Suprapubic skin (tissue), 4 donors: ENCODE results near the gene OPHN1. TPM values are rescaled to one million over a fixed set of nuclear protein-coding genes. Genes with fewer than 3 reads are reported as not detected.

ENCODE experiments used
- DNase-seq, 2 donors: peaks; one replicate each; pipeline ENCODE4 v3.0.0-alpha.2; 2019; ENCODE audit warnings: low spot score in 2 of 2
- H3K27ac ChIP-seq: fragments of 200-600 bp; sonication (generic); one replicate; pipeline ENCODE4 v1.5.1; 2019
- H3K27me3 ChIP-seq: fragments of 200-600 bp; sonication (generic); one replicate; pipeline ENCODE4 v1.5.1; 2019
- H3K36me3 ChIP-seq: fragments of 200-600 bp; sonication (generic); one replicate; pipeline ENCODE4 v1.5.1; 2019
- H3K4me1 ChIP-seq: fragments of 200-600 bp; sonication (generic); one replicate; pipeline ENCODE4 v1.5.1; 2019
- H3K4me3 ChIP-seq: fragments of 200-600 bp; sonication (generic); one replicate; pipeline ENCODE4 v1.5.1; 2019; ENCODE audit warnings: mild to moderate bottlenecking
- H3K9me3 ChIP-seq: fragments of 200-600 bp; sonication (generic); one replicate; pipeline ENCODE4 v1.5.1; 2019
- CTCF ChIP-seq, 2 donors: fragments of 200-600 bp in 1 of 2; fragments of 450-650 bp in 1 of 2; sonication (generic) in 1 of 2; IDR thresholded peaks; one replicate each; pipeline ENCODE4 v1.5.1; 2016 to 2019; ENCODE audit warnings: antibody characterized with exemption in 2 of 2, mild to moderate bottlenecking in 1 of 2, moderate library complexity in 1 of 2
- EP300 ChIP-seq: sonication (generic); formaldehyde crosslinking; IDR thresholded peaks from one replicate; pipeline ENCODE4 v1.6.1; 2017; ENCODE audit warnings: antibody characterized with exemption
- POLR2A ChIP-seq, 2 donors: fragments of 450-650 bp; IDR thresholded peaks; one replicate each; pipeline ENCODE4 v1.6.1; 2017; ENCODE audit warnings: antibody characterized with exemption in 2 of 2, mild to moderate bottlenecking in 2 of 2, moderate library complexity in 2 of 2
- POLR2AphosphoS5 ChIP-seq, 3 donors: sonication (generic); formaldehyde crosslinking; IDR thresholded peaks; one replicate each; pipeline ENCODE4 v1.6.1; 2017; ENCODE audit warnings: antibody characterized with exemption in 3 of 3
- WGBS: methylation state at CpG from one replicate; pipeline ENCODE4 v1.1.5; 2018; 5-methylcytosine and 5-hydroxymethylcytosine counted together
- total RNA-seq, 4 donors: library from RNA; depleted of rRNA; stranded (reverse); fragments of >200 nt; gene quantifications; one replicate each; pipeline ENCODE4 v1.1.0, GENCODE V29; 2016

Gene OPHN1
- total RNA-seq = 10 to 100 TPM in 1 of 4 donors, 1 to 10 TPM in 3; 4.5 to 16.0 (median 8.4) TPM

- TF ChIP-seq POLR2A (IDR thresholded peaks at IDR 0.05) (no peak), CTCF (IDR thresholded peaks at IDR 0.05) (no peak), POLR2AphosphoS5 (IDR thresholded peaks at IDR 0.05) (no peak), EP300 (no peak)
- peak within 1 kb of the TSS; percentile 87 for H3K27ac ChIP-seq
- no peaks in the 10 kb centered on the region for H3K27me3 ChIP-seq
- peak; percentile 80 to 84 for DNase-seq
- H3K9me3 ChIP-seq = no peaks in the 10 kb centered on the region
- H3K4me1 ChIP-seq = peaks cover 8% of the 10 kb centered on the region
- WGBS = 46% methylated on average over 38 of the region's 57 CpGs
- peak within 1 kb of the TSS; percentile 65 for H3K4me3 ChIP-seq
- no peaks in the 10 kb centered on the region for H3K36me3 ChIP-seq
Measured at GRCh38 chrX:68433155-68433980, at the start of gene OPHN1. TSS of gene OPHN1 (minus strand) at chrX:68433495. CDS start at chrX:68433020, 475 bp downstream.

DNA sequence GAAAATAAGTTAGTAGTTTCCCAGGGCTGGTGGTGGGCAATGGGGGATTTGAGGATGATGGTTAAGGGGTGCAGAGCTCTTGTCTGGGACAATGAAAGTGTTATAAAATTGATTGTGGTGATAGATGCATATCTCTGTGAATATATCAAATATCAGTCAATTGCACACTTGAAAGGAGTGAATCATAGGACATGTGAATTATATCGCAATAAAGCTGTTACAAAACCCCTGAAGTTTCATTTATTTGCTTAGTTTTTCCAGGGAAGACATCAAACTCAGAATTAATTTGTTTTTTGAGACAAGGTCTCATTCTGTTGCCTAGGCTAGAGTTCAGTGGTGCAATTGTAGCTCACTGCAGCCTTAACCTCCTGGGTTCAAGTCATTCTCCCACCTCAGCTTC, 47.7 kb upstream of the OPHN1 start:
- TF ChIP-seq POLR2AphosphoS5 (IDR thresholded peaks at IDR 0.05) = no peak
- no peak for TF ChIP-seq POLR2A (IDR thresholded peaks at IDR 0.05)
- no peak for TF ChIP-seq EP300
- no peak for TF ChIP-seq CTCF (IDR thresholded peaks at IDR 0.05)
- DNase-seq = no peak
- WGBS = 96% methylated on average over 1 of the region's 1 CpG

GRCh38 chrX:68464796-68465195, 31.5 kb upstream of the OPHN1 start:
- Histone ChIP-seq H3K9me3 (no peaks in the 10 kb centered on the region), H3K27me3 (no peaks in the 10 kb centered on the region), H3K27ac (no peak overlapping the region), H3K4me3 (no peak overlapping the region), H3K36me3 (no peaks in the 10 kb centered on the region), H3K4me1 (no peaks in the 10 kb centered on the region)
- TF ChIP-seq EP300 (no peak), POLR2AphosphoS5 (IDR thresholded peaks at IDR 0.05) (no peak), POLR2A (IDR thresholded peaks at IDR 0.05) (no peak), CTCF (IDR thresholded peaks at IDR 0.05) (no peak)
- no peak for DNase-seq
- WGBS = 66% methylated on average over 4 of the region's 4 CpGs

More for the DNA sequence above, 47.7 kb upstream of the OPHN1 start:
- no peak overlapping the region for H3K4me3 ChIP-seq
- no peak overlapping the region for H3K27ac ChIP-seq
- no peaks in the 10 kb centered on the region for H3K27me3 ChIP-seq
- H3K4me1 ChIP-seq = no peaks in the 10 kb centered on the region
- H3K9me3 ChIP-seq = no peaks in the 10 kb centered on the region
- H3K36me3 ChIP-seq = no peaks in the 10 kb centered on the region

- H3K4me1 ChIP-seq = no peaks in the 10 kb centered on the region
- TF ChIP-seq CTCF (IDR thresholded peaks at IDR 0.05) = no peak
- no peak for DNase-seq
- WGBS = 89% methylated on average over 1 of the region's 1 CpG
- no peaks in the 10 kb centered on the region for H3K36me3 ChIP-seq
- H3K9me3 ChIP-seq = no peaks in the 10 kb centered on the region
- H3K4me3 ChIP-seq = no peak overlapping the region
- H3K27ac ChIP-seq = no peak overlapping the region
- H3K27me3 ChIP-seq = no peaks in the 10 kb centered on the region
Measured at GRCh38 chrX:68463880-68464279, 30.6 kb upstream of the OPHN1 start.

DNA sequence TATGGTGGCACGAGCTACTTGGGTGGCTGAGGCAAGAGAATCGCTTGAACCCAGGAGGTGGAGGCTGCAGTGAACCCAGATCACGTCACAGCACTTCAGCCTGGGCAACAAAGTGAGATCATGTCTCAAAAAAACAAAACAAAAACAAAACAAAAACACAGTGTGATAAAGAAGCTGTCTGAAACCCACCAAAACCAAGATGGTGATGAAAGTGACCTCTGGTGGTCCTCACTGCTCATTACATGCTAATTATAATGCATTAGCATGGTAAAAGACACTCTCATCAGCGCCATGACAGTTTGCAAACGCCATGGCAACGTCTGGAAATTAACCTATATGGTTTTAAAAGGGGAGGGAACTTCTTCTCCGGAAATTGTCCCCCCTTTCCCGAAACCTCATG, 29.4 kb upstream of the OPHN1 start:
- H3K27me3 ChIP-seq = no peaks in the 10 kb centered on the region
- H3K9me3 ChIP-seq = no peaks in the 10 kb centered on the region
- no peak for DNase-seq
- H3K36me3 ChIP-seq = no peaks in the 10 kb centered on the region
- H3K4me1 ChIP-seq = no peaks in the 10 kb centered on the region
- 32% methylated on average over 8 of the region's 8 CpGs for WGBS
- TF ChIP-seq CTCF (IDR thresholded peaks at IDR 0.05) (peak; percentile 32 to 33), EP300 (no peak)
- H3K4me3 ChIP-seq = no peak overlapping the region
- H3K27ac ChIP-seq = no peak overlapping the region
